Transverse colon (tissue), 3 donors: ENCODE data around the gene HERC4.

ENCODE experiments used
- EP300 ChIP-seq: sonication (generic); formaldehyde crosslinking; IDR thresholded peaks from one replicate; pipeline ENCODE4 v1.6.1; 2017; ENCODE audit warnings: antibody characterized with exemption, low read depth
- POLR2A ChIP-seq: fragments of 450-650 bp; IDR thresholded peaks from one replicate; pipeline ENCODE4 v1.6.1; 2016; ENCODE audit warnings: antibody characterized with exemption, mild to moderate bottlenecking, moderate library complexity
- TF ChIP-seq, protein P1 (sequence below), 5 experiments: fragments of 200-600 bp in 3 of 5; fragments of 450-650 bp in 2 of 5; sonication (generic) in 3 of 5; IDR thresholded peaks; 1 replicate in 2 of 5; 2 replicates in 3 of 5; pipeline ENCODE4 v1.5.1; 2016 to 2017; ENCODE audit warnings: antibody characterized with exemption in 5 of 5, inconsistent platforms in 3 of 5, mild to moderate bottlenecking in 2 of 5, moderate library complexity in 1 of 5

GRCh38 chr10:68108051-68108450, 33.0 kb upstream of the HERC4 start:
- no peak for TF ChIP-seq POLR2A
- TF ChIP-seq, protein P1, sequence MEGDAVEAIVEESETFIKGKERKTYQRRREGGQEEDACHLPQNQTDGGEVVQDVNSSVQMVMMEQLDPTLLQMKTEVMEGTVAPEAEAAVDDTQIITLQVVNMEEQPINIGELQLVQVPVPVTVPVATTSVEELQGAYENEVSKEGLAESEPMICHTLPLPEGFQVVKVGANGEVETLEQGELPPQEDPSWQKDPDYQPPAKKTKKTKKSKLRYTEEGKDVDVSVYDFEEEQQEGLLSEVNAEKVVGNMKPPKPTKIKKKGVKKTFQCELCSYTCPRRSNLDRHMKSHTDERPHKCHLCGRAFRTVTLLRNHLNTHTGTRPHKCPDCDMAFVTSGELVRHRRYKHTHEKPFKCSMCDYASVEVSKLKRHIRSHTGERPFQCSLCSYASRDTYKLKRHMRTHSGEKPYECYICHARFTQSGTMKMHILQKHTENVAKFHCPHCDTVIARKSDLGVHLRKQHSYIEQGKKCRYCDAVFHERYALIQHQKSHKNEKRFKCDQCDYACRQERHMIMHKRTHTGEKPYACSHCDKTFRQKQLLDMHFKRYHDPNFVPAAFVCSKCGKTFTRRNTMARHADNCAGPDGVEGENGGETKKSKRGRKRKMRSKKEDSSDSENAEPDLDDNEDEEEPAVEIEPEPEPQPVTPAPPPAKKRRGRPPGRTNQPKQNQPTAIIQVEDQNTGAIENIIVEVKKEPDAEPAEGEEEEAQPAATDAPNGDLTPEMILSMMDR (IDR thresholded peaks at IDR 0.05) = no peak
- no peak for TF ChIP-seq EP300
